ENCODE measurements around the gene MACIR. TPM values are rescaled to one million over a fixed set of nuclear protein-coding genes. Genes with fewer than 3 reads are reported as not detected.

The MACIR gene
- total and polyA plus RNA-seq, 9 of the 15 experiments (the other 6 are each of a cell fraction or from before 2014, with no cell fraction given), result 1.4 to 11.6 (median 9.4) TPM

- TF ChIP-seq DMBX1 (CRISPR knock-in tag; IDR thresholded peaks at IDR 0.05; ENCODE audit: borderline replicate concordance) (no peak), ZNF12 (CRISPR knock-in tag; IDR thresholded peaks at IDR 0.05) (no peak), SOX6 (IDR thresholded peaks at IDR 0.05) (no peak)
- TF ChIP-seq, protein P1, sequence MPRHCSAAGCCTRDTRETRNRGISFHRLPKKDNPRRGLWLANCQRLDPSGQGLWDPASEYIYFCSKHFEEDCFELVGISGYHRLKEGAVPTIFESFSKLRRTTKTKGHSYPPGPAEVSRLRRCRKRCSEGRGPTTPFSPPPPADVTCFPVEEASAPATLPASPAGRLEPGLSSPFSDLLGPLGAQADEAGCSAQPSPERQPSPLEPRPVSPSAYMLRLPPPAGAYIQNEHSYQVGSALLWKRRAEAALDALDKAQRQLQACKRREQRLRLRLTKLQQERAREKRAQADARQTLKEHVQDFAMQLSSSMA (CRISPR knock-in tag; IDR thresholded peaks at IDR 0.05), result no peak
Measured at GRCh38 chr5:103223031-103223955, 35.3 kb upstream of the MACIR start (continued).

GRCh38 chr5:103224118-103224893 is 34.3 kb upstream of the MACIR start:
- DNase-seq (ENCODE audit: extremely low read depth in 1 of 4, low spot score in 3 of 4) (peak; percentile 46 to 80 (median 66)), FAIRE-seq (peak; percentile 94), ATAC-seq (peak; percentile 96)
- peak overlapping the region; percentile 84 for H2AFZ ChIP-seq (ENCODE audit: low read depth, low read length)
- no peak overlapping the region for H3K4me3 ChIP-seq
- ChIA-PET POLR2A (interaction anchor here (0.5 to 2.4 kb wide), 6 partner anchors 8 to 688 kb away, joined by 3 to 7 read pairs (median 3); no protein-coding TSS in a partner anchor), CTCF (ENCODE audit: low intra/inter-chr PET ratio) (interaction anchor here (0.5 to 1.1 kb wide), 2 partner anchors 154 to 444 kb away, joined by 3 read pairs; no protein-coding TSS in a partner anchor)
- no peak overlapping the region for H3K27ac ChIP-seq (ENCODE audit: extremely low read depth, low read depth, low read length)
- no TSS peak for BruUV-seq (replicated peaks)
- H3K36me3 ChIP-seq (ENCODE audit: control insufficient read depth, insufficient read depth, low read length), result no peaks in the 10 kb centered on the region
- intact Hi-C loops (cut with micrococcal nuclease), result loop anchor here (1.0 to 10.0 kb wide), 5 partner anchors 160 to 688 kb away; no protein-coding TSS in a partner anchor
- peaks cover 3 to 5% of the 10 kb centered on the region in 2 experiments; a peak in 2 of 5 replicates for H3K4me1 ChIP-seq (replicated peaks in 1 of 2; ENCODE audit: control insufficient read depth in 2 of 2, insufficient read depth in 2 of 2, low read length in 2 of 2)
- WGBS (ENCODE audit: insufficient coverage, low coverage, missing lambda C conversion rate), result 15% methylated on average over 10 of the region's 11 CpGs
- H3K9me1 ChIP-seq (ENCODE audit: control insufficient read depth, insufficient read depth, low read length), result no peaks in the 10 kb centered on the region
- H4K20me1 ChIP-seq (replicated peaks; ENCODE audit: control insufficient read depth, insufficient read depth, low read length), result no peaks in the 10 kb centered on the region
- peak overlapping the region; percentile 59 for H3K4me2 ChIP-seq (ENCODE audit: insufficient read depth, low read length)
- in situ Hi-C loops (cut with MboI), result loop anchor here (10.0 kb wide), 2 partner anchors 450 to 690 kb away; no protein-coding TSS in a partner anchor
- no peaks in the 10 kb centered on the region for H3K9me3 ChIP-seq (replicated peaks; ENCODE audit: control insufficient read depth, insufficient read depth, low read depth, low read length)
- no peaks in the 10 kb centered on the region for H3K27me3 ChIP-seq (ENCODE audit: control insufficient read depth in 2 of 2, insufficient read depth in 2 of 2, low read length in 2 of 2)
- H3K79me2 ChIP-seq (ENCODE audit: control insufficient read depth, insufficient read depth, low read length), result no peaks in the 10 kb centered on the region
- H3K9ac ChIP-seq (ENCODE audit: insufficient read depth in 1 of 2, low read depth in 2 of 2, low read length in 2 of 2), result peak overlapping the region in 1 of 2 experiments; percentile 43; a peak in 1 of 4 replicates
- TF ChIP-seq ZNF324 (CRISPR knock-in tag; IDR thresholded peaks at IDR 0.05), result no peak
- no peak for TF ChIP-seq COPS2 (conservative IDR thresholded peaks at IDR 0.05)
- no peak for TF ChIP-seq POLR3A (IDR thresholded peaks at IDR 0.05; ENCODE audit: borderline replicate concordance, extremely low read depth, insufficient read depth, insufficient read length)
- no peak for TF ChIP-seq FOXA1 (IDR thresholded peaks at IDR 0.05; ENCODE audit: borderline replicate concordance)
- TF ChIP-seq ZNF436 (CRISPR knock-in tag; IDR thresholded peaks at IDR 0.05), result no peak
- TF ChIP-seq ZNF561 (CRISPR knock-in tag; conservative IDR thresholded peaks at IDR 0.05), result no peak
- TF ChIP-seq FOXA3 (CRISPR knock-in tag; conservative IDR thresholded peaks at IDR 0.05 in 1 of 2, IDR thresholded peaks at IDR 0.05 in 1 of 2), result no peak
- no peak for TF ChIP-seq SIRT6 (IDR thresholded peaks at IDR 0.05; ENCODE audit: low read depth, low read length)
- TF ChIP-seq MAFG (tag; conservative IDR thresholded peaks at IDR 0.05), result no peak
- TF ChIP-seq HDAC2 (IDR thresholded peaks at IDR 0.05), result no peak
- TF ChIP-seq MIER1 (IDR thresholded peaks at IDR 0.05; ENCODE audit: low read depth), result no peak
- no peak for TF ChIP-seq XRCC4 (IDR thresholded peaks at IDR 0.05; ENCODE audit: extremely low read depth, insufficient read depth, insufficient read length)
- TF ChIP-seq CCAR2 (IDR thresholded peaks at IDR 0.05; ENCODE audit: low read depth, low read length), result no peak
- TF ChIP-seq MTA2 (IDR thresholded peaks at IDR 0.05; ENCODE audit: low read depth), result no peak
- TF ChIP-seq ZNF583 (CRISPR knock-in tag; IDR thresholded peaks at IDR 0.05), result no peak
